ENCODE results near the gene GIPC3.

The GIPC3 gene

GRCh38 chr19:3589949-3590348 lies 4.7 kb downstream of the GIPC3 start (continued):
- no peak for TF ChIP-seq ZFHX2 (tag by site-specific recombination; conservative IDR thresholded peaks at IDR 0.05)
- no peak for TF ChIP-seq ZNF174 (tag by site-specific recombination; IDR thresholded peaks at IDR 0.05)

- Histone ChIP-seq H3K36me3 (ENCODE audit: control insufficient read depth in 2 of 2, insufficient read depth in 1 of 2, low read length in 2 of 2) (no peaks in the 10 kb centered on the region), H3K9me3 (ENCODE audit: control insufficient read depth, insufficient read depth, low read depth, low read length) (no peaks in the 10 kb centered on the region), H3K4me3 (ENCODE audit: low read depth, low read length) (no peak overlapping the region), H3K27ac (ENCODE audit: extremely low read depth, low read depth, low read length) (no peak overlapping the region), H3K4me1 (ENCODE audit: control insufficient read depth, insufficient read depth, low read length) (no peaks in the 10 kb centered on the region)
- CTCF ChIA-PET: no interaction called here
- POLR2A ChIA-PET: interaction anchor here (0.5 to 1.4 kb wide), 2 partner anchors 17 to 27 kb away, joined by 4 read pairs; no protein-coding TSS in a partner anchor
- TF ChIP-seq ZBTB8A (tag by site-specific recombination; IDR thresholded peaks at IDR 0.05) (peak; percentile 12; the same call in 1 of the 2 replicates), ZFP37 (tag by site-specific recombination; IDR thresholded peaks at IDR 0.05) (no peak), ZBTB6 (tag by site-specific recombination; IDR thresholded peaks at IDR 0.05) (peak; percentile 80; the same call in 1 of the 2 replicates)
These were observed 5.8 kb downstream of the GIPC3 start for GRCh38 chr19:3590991-3591659.

GRCh38 chr19:3591876-3592613 lies 6.8 kb downstream of the GIPC3 start:
- CTCF ChIA-PET: interaction anchor here (0.6 to 1.2 kb wide), 2 partner anchors 8 to 45 kb away, joined by 3 to 4 read pairs; no protein-coding TSS in a partner anchor
- POLR2A ChIA-PET: interaction anchor here (0.9 to 1.4 kb wide), 2 partner anchors 10 to 18 kb away, joined by 3 to 4 read pairs; no protein-coding TSS in a partner anchor
- H3K36me3 ChIP-seq (ENCODE audit: control insufficient read depth in 2 of 2, insufficient read depth in 1 of 2, low read length in 2 of 2): no peaks in the 10 kb centered on the region
- no peaks in the 10 kb centered on the region for H3K4me1 ChIP-seq (ENCODE audit: control insufficient read depth, insufficient read depth, low read length)
- H3K27ac ChIP-seq (ENCODE audit: extremely low read depth, low read depth, low read length): no peak overlapping the region
- no peak for TF ChIP-seq ZNF660 (tag by site-specific recombination; IDR thresholded peaks at IDR 0.05)
- TF ChIP-seq ZBTB6 (tag by site-specific recombination; IDR thresholded peaks at IDR 0.05): peak; percentile 84
- TF ChIP-seq ZNF600 (tag by site-specific recombination; IDR thresholded peaks at IDR 0.05): no peak
- H3K9me3 ChIP-seq (ENCODE audit: control insufficient read depth, insufficient read depth, low read depth, low read length): no peaks in the 10 kb centered on the region
- no peak overlapping the region for H3K4me3 ChIP-seq (ENCODE audit: low read depth, low read length)

- no peaks in the 10 kb centered on the region for H3K4me1 ChIP-seq (ENCODE audit: control insufficient read depth, insufficient read depth, low read length)
- H3K36me3 ChIP-seq (ENCODE audit: control insufficient read depth in 2 of 2, insufficient read depth in 1 of 2, low read length in 2 of 2): no peaks in the 10 kb centered on the region
- no peak overlapping the region for H3K27ac ChIP-seq (ENCODE audit: extremely low read depth, low read depth, low read length)
- ChIA-PET CTCF (no interaction called here), POLR2A (no interaction called here)
- TF ChIP-seq ZNF16 (tag by site-specific recombination; IDR thresholded peaks at IDR 0.05; ENCODE audit: low read depth) (no peak), ZNF571 (tag by site-specific recombination; IDR thresholded peaks at IDR 0.05) (no peak), ZNF24 (tag by site-specific recombination; IDR thresholded peaks at IDR 0.05) (no peak), ZNF747 (tag by site-specific recombination; IDR thresholded peaks at IDR 0.05) (no peak), ZNF18 (tag by site-specific recombination; IDR thresholded peaks at IDR 0.05) (no peak), ZXDB (tag by site-specific recombination; IDR thresholded peaks at IDR 0.05) (no peak), GLI2 (tag by site-specific recombination; IDR thresholded peaks at IDR 0.05; ENCODE audit: borderline replicate concordance, low read depth) (no peak), ZNF677 (tag by site-specific recombination; IDR thresholded peaks at IDR 0.05) (no peak), ZNF324 (tag by site-specific recombination; IDR thresholded peaks at IDR 0.05) (no peak), ZNF626 (tag by site-specific recombination; IDR thresholded peaks at IDR 0.05) (no peak), ZIC2 (tag by site-specific recombination; IDR thresholded peaks at IDR 0.05) (no peak), ZNF138 (tag by site-specific recombination; IDR thresholded peaks at IDR 0.05; ENCODE audit: borderline replicate concordance) (no peak), BCL11B (tag by site-specific recombination; IDR thresholded peaks at IDR 0.05; ENCODE audit: low read depth) (no peak), ZNF521 (tag by site-specific recombination; IDR thresholded peaks at IDR 0.05) (no peak), INSM2 (tag by site-specific recombination; IDR thresholded peaks at IDR 0.05) (no peak)
- H3K9me3 ChIP-seq (ENCODE audit: control insufficient read depth, insufficient read depth, low read depth, low read length): no peaks in the 10 kb centered on the region
- H3K4me3 ChIP-seq (ENCODE audit: low read depth, low read length): no peak overlapping the region
These were observed 7.9 kb downstream of the GIPC3 start for GRCh38 chr19:3593156-3593555.
